ENCODE results near the gene GRID2.
"Not testable (repeated sequence)": the region's sequence is repeated elsewhere in the genome, so short reads cannot be mapped to it uniquely, and the experiment has no call there.

The GRID2 gene

DNA sequence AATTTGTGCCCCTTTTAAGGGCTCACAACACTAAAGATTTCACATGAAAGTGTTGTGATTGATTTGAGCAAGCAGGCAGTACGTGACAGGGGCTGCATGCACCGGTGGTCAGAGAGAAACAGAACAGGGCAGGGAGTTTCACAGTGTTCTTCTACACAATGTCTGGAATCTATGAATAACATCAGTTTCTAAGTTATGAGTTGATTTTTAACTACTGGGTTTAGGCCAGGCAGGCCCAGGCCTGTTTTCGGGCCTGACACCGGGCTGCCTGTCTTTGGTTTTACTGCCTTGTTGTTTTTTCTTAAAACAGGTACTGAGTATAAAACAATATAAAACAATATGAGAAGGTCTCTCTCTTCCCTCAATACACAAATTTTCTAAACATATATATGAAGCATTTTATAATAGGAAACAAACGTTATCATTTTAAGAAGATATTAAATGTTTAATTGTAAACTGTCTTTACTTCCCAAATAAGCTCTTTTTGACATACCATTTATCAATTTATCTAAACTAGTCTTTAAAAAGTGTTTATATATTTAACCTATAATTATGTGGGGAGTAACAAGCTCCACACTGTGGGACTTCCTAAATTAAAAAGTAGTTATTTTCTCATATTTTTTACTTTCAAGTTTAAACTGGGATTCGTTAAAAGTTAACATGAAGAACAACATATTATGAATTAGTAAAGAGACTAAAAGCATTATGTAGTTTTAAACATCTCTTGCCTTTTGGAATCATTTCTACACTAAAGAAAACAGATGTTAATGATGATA, 997.2 kb downstream of the GRID2 start:
- DNase-seq (ENCODE audit: low read depth in 2 of 2, low spot score in 1 of 2), result not testable (repeated sequence)

DNA sequence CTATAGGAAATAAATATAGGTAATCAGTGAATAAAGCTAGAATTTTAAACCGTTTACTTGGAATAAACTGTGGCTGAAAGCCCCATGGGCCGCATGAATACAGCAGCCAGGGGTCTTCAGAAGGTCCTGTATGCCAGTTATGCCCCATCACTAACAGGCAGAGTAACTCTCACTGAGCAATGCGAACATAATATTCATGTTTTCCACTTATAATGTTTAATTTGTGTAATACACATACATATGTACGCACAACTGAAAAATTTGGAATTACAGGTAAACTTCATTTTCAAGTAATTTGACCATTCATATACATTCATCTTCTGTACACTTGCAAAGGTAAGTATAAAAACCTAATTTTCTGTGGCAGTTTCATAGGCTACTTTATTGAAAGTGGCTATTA, 998.5 kb downstream of the GRID2 start:
- no peak for DNase-seq (ENCODE audit: low read depth in 2 of 2, low spot score in 1 of 2)

DNA sequence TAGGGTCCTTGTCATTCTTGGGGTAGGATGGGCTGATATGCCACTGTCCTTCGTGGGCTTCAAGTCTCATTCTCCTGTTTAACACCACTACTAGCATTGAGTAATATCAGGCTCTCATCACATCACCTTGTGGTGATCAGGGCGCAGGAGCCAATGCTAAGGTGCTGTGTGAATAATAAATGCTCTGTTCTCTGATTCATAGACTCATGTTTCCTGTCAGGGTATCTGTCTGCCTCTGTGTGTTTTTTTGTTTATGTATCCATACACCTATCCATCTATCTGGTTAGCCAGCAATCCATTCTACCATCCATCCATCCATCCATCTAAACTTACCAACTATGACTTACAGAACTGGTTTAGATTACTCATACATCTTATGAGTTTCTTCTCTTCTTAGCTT, 999.7 kb downstream of the GRID2 start:
- no peak for DNase-seq (ENCODE audit: low read depth in 2 of 2, low spot score in 1 of 2)

DNA sequence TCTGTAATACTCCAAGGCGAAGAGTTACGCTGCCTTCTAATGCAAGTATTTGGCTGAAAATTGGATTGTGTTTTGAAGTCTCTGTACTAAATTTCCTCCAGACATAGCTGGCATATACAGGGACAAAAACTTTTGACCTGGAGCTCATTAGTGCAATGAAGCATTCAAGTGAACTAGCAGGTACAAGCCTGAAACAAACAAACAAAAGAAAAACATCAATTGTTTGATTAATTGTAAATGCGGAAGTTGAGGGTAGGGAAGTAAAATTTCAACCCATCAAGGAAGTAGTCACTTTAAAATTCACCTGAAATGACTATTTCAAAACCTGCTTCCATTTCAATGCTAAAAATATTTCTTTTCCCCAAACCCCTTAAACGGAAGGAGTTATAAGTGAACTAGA, 1008.5 kb downstream of the GRID2 start:
- no peak for DNase-seq (ENCODE audit: low read depth in 2 of 2, low spot score in 1 of 2)

DNA sequence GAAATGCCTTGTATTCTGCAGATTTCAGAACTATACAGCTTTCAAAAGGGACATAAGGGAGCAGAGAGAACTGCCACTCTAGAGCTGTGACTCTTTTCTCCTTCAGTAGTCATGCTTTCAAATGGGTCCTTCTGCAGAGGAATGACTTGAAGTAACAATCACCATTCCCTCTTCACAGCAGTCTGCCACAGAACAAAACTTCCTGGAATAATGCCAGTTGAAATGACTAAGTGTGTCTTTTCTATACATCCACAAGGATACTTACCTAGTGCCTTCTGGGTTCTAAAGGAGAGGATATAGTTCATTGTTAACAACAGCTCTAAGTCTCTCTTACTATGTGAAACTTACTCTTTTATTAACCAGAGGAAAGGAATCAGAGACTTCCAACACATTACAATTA, 1009.4 kb downstream of the GRID2 start:
- no peak for DNase-seq (ENCODE audit: low read depth in 2 of 2, low spot score in 1 of 2)

DNA sequence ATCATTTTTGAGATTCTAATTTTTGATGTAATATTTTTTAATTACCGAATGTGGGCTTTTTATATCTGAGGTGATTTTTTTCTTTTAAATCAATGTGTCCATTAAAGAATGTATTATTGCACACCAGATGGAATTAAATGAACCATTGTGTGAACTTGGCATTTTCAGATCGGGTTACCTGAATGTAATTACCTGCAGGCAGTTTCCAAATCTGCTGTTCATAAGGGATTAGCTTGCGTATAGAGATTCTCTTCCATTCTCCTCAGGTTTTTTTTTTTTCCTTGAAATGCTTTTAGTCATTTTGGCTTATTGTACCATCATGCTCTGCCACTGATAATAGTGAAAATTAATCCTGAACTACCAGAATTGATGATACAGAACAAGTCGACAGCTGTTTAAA, 1013.3 kb downstream of the GRID2 start:
- DNase-seq (ENCODE audit: low read depth in 2 of 2, low spot score in 1 of 2), result no peak

DNA sequence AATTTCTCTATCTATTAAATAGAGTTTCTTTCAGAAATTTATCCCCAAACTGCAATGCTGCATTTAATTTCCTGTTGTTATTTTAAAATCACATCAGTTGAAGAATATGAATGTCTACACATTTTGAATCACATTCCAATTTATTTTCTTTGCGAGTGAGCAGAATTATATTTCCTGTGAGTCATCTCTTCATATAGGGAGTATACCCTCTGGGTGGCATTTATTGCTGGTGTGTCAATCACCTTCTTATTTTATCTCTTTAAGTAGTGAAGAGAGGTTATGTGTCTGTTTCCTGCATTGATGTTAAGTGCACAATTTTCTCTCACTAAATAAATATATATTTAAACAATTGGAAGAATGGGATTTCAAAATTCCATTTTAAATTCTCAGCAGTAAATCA, 1013.8 kb downstream of the GRID2 start:
- no peak for DNase-seq (ENCODE audit: low read depth in 2 of 2, low spot score in 1 of 2)

DNA sequence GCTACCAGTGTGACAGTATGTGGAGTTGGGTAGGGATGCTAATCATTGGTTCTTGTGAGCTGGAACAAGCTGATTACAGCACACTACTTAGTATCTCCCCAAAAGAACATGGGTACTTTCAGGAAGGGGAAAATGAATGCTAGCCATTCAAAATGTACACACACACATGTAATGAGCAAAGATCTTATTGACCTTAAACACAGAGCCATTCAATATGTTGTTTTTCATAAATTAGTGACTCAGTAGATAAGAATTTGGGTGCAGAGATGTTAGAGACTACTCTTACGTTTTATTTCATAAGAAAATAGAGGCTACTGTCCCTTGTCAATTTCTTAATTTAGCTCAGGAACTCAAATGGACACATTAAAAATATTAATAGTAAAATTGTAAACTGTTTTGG, 1015.3 kb downstream of the GRID2 start:
- no peak for DNase-seq (ENCODE audit: low read depth in 2 of 2, low spot score in 1 of 2)

DNA sequence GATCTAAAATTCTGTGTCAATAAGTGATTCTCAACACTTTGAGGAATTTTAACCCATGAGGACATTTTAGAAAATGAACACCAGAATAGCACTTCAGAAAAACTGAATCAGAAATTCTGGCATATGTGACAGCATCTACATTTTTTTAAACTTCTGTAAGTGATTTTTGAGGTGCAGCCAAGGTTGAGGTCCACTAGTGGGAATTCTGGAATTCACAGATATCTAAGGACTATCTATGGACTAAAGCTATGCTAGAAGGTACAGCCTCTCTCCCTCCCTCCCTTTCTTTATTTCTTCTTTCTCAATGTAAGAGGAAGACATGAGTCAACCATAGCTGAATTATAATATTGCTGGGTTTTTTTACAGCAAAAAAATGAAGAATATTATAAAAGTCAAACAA, 1016.6 kb downstream of the GRID2 start:
- DNase-seq (ENCODE audit: low read depth in 2 of 2, low spot score in 1 of 2), result no peak

DNA sequence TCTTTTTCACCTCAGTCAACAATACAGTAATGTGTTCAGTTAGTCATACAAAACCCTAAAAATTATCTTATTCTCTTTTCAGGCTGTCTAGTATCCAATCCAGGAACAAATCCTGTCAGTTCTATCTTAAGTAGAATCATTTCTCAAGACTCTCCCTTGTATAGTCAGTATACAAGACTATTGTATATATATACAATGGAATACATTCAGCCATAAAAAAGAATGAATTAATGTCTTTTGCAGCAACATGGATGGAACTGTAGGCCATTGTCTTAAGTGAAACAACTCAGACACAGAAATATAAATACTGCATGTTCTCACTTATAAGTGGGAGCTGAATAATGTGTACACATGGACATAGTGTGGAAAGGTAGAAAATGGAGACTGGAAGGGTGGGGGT, 1023.6 kb downstream of the GRID2 start:
- DNase-seq (ENCODE audit: low read depth in 2 of 2, low spot score in 1 of 2), result no peak

DNA sequence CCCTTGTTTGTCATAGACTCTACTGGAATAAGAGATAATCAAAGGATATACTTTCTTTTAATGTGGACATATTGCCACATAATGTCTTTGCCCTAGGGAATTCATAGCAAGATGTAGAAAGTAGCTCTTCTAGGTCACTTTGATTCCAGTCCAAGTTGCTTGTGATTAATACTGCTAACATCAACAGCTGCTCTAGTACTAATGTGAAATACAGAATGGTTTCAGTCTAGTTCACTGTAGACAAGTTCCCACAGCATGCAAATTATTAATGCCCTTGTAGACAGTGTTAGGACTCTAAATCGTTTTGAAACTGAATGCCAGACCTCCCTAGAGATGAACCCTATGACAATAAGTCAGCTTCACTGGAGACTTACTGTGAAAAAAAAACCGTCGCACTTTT, 1030.2 kb downstream of the GRID2 start:
- DNase-seq (ENCODE audit: low read depth in 2 of 2, low spot score in 1 of 2), result no peak

DNA sequence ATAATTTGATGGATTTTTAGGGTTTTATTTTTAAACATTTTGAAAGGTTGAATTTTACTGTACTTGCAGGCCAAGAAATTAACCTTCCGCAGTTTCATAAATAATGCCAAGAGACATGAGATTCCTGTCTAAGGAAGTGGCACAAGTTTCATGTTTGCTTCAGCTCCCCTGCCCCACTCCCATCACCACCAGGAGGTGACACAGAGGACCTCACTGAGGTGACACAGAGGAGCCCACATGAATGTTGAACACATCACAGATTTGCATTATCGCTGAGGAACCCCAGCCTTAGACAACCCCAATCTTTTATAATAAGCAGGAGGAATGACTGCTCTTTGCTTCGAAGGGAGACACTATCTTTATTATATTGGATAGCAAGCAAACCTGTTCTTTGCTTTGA, 1033.4 kb downstream of the GRID2 start:
- no peak for DNase-seq (ENCODE audit: low read depth in 2 of 2, low spot score in 1 of 2)

DNA sequence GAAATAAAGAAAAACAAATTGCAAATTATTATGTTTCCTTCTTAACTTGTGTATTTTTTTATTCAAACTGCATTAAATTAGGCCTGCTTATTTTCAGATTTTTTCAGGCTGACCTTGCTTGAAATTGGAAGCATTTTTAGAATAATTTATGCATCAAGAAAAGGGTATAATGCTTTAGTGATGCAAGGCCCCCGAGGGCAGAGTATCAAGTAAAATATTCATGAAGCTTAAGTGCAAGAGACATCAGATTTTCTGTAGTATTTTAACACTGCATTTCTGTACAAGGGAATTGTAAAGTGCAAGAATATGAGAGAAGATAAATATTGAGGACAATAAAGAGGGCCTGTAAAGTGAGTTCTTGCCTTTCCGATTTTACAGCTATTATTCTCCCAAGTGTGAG, 1039.0 kb downstream of the GRID2 start:
- DNase-seq (ENCODE audit: low read depth in 2 of 2, low spot score in 1 of 2), result no peak

DNA sequence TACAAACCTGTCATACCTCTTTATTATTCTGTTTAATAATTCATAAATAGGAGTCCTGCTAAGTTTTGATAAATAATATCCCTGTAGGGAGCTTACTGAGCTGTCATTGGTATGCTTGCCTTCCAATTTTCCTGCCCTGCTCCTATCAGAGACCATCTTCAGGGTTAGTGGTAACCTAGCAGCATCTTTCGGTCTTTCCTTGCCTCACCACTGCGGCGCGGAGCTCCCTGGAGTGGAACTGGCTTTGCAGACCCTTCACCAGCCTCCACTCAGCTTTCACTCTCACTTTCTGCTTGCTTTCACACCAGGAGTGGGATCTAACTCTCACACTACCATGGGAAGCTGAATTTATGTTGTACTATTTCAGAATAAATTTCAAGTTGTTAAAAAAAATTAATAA, 1043.1 kb downstream of the GRID2 start:
- no peak for DNase-seq (ENCODE audit: low read depth in 2 of 2, low spot score in 1 of 2)

DNA sequence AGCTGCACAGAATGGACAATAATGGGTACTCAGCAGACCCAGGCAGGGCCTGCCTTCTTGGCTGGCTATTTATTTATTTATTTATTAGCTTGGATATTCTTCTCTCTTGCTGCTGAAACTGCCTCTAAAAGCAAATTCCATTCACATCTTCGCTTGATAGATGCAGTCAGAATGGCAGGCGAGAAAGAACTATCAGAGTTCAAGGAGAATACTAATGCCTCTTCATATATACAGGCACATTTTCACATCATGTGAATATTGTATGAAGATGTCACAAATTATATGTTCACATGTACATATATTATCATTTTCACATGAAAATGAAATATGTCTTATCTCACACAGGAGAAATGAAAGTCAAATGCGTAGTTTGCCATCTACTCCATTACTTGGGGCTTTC, 1045.1 kb downstream of the GRID2 start:
- DNase-seq (ENCODE audit: low read depth in 2 of 2, low spot score in 1 of 2), result no peak

DNA sequence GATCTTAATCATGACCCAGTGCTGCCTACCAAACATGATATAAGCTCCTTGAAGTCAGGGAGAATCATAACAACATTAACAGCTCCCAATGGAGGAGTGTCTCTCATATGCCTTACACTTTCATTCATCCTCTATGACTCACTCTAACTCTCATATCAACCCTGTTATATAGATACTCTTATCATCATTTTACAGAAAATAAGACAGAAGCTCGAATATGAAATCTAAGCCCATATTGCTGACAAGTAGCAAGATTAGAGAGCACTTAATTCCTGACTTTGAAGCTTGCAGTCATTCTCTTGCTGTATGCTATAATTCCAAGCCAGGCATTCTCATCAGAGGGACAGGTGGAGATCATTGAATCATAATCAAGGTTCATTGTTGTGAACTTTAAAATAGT, 1048.1 kb downstream of the GRID2 start:
- no peak for DNase-seq (ENCODE audit: low read depth in 2 of 2, low spot score in 1 of 2)

DNA sequence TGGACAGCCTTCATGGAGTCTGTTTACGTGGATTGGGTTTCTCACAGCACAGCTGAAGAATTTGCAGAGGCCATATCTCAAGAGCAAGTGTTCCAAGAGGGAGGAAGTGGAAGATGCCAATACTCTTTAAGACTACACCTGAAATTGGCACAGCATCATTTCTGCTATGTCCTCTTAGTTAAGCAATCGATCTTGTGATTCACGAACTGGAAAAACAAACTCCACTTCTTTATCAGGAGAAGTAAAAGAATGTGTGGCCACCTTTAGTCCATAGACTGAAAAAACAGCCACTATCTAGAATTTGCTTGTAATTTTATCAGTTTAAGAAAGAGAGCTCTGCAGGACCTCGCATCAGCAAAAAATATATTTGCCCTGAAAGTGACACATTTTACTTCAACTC, 1051.6 kb downstream of the GRID2 start:
- DNase-seq (ENCODE audit: low read depth in 2 of 2, low spot score in 1 of 2), result no peak

DNA sequence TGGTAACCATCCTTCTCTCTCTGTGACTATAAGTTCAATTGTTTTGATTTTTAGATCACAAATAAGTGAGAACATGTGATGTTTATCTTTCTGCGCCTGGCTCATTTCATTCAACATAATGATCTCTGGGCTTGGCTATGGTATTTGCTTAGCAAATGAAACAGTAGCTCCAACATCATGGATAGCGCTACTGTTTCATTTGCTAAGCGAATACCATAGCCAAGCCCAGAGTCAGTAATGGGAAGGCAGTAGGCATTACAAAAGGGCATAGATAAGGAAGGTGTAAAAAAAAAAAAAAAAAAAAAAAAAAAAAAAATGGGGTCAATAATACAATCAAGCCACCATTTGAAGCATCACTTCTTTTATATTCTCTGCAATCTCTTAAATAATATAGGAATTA, 1055.8 kb downstream of the GRID2 start:
- DNase-seq (ENCODE audit: low read depth in 2 of 2, low spot score in 1 of 2), result no peak

DNA sequence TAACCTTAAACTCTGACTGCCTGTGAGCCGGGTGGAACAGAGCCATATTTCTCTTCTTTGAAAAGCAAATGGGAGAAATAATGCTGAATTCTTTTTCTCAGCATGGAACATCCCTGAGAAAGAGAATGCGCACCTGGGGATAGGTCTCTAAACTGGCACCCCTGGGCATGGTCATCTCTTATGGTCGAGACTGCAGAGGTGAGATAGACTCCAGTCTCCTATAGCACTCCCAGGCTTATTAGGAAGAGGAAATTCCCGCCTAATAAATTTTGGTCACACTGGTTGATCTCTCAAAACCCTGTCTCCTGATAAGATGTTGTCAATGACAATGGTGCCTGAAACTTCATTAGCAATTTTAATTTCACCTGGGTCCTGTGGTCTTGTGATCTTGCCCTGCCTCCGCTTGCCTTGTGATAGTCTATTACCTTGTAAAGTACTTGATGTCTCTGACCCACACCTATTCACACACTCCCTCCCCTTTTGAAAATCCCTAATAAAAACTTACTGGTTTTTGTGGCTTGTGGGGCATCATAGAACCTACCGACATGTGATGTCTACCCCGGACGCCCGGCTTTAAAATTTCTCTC, 1062.5 kb downstream of the GRID2 start:
- not testable (repeated sequence) for DNase-seq (ENCODE audit: low read depth in 2 of 2, low spot score in 1 of 2)

DNA sequence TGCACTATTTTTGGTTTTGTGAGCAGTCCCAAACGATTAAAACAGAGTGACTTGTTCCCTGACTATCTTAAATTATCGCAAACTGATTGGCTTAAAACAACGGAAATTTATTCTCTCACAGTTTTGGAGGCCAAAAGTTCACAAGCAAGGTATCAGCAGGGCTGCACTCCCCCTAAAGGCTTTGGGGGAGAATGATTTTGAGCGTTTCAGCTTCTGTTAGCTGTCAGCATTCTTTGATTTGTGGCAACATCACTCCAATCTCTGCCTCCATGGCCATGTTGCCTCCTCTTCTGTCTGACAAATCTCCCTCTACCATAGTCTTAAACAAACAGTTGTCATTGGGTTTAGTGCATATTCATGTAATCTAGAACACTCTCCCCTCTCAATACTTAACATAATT, 1065.2 kb downstream of the GRID2 start:
- no peak for DNase-seq (ENCODE audit: low read depth in 2 of 2, low spot score in 1 of 2)

DNA sequence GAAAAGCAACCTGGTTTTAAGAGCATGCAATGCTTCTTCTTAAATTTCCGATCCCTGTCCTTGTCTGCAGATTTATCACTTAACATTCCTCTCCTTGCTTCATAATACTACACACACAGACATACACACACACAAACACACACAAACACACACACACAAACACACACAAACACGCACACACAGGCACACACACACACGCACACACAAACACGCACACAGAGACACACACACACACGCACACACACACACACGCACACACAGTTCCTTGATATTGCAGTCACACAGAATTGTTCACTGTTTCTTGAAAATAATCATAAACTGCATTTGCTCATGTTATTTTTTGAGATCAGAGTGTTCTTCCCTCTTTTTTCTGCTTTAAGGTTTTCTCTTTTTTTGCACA, 1066.5 kb downstream of the GRID2 start:
- DNase-seq (ENCODE audit: low read depth in 2 of 2, low spot score in 1 of 2), result no peak

DNA sequence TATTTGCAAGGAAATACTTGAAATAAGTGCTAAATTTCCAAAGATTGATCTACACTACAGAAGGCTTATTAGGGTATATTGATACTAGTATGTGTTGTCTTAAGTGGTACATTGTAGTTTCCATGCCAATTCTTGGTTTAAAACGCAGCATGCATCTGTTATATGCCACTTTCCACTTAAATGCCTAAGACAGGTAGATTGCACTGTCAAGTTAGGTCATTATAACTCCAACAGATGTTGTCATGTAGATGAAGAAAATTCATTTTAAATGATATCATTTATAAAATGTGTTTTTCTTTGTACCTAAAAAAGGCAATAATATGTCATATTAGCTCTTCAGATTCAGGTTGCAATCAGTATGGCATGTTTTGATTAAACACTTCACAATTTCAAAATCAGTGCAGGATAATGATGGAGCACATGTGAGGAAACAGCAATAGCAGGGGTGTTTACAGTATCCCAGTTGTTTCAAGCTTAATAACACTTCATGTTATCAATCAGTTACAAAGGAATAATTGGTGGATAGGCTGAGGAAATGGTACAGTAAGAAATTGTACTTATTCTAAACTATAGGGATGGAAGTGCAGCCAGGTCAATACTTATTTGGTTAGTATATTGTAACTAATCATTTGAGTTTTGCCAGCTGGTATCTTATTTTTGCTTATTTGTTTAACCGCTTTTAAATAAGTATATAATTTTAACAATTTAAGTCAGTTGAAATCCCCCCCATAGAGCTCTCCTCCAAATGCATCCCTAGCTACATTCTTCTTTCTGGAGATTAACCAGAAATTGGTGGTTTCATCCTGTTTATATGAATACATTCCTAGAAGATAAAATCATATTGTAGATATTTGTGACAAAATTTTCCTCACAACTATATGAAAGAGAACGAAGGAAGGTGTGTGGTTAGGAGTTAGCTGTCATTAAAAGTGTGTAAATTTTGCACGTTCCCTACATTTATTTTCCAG, 1070.4 kb downstream of the GRID2 start:
- no peak for DNase-seq (ENCODE audit: low read depth in 2 of 2, low spot score in 1 of 2)
